Measurements from ENCODE around the gene VDR.
"Not testable (repeated sequence)": the region's sequence is repeated elsewhere in the genome, so short reads cannot be mapped to it uniquely, and the experiment has no call there.

Gene VDR

GRCh38 chr12:47812797-47813510, 91.8 kb downstream of the VDR start:
- peak; percentile 92 for DNase-seq (ENCODE audit: low read depth)

GRCh38 chr12:47811581-47812484, 93.0 kb downstream of the VDR start:
- no peak for DNase-seq (ENCODE audit: low read depth)

- no peak for DNase-seq (ENCODE audit: low read depth)
Observed at GRCh38 chr12:47811072-47811396, 93.8 kb downstream of the VDR start.

- DNase-seq (ENCODE audit: low read depth): not testable (repeated sequence)
Observed at GRCh38 chr12:47809518-47809917, 95.3 kb downstream of the VDR start.

- peak; percentile 68 for DNase-seq (ENCODE audit: low read depth)
Observed at GRCh38 chr12:47808574-47809365, 96.0 kb downstream of the VDR start.

- DNase-seq (ENCODE audit: low read depth): peak; percentile 75
Observed at GRCh38 chr12:47808050-47808449, 96.7 kb downstream of the VDR start.

- no peak for DNase-seq (ENCODE audit: low read depth)
Observed at GRCh38 chr12:47807338-47807737, 97.5 kb downstream of the VDR start.

GRCh38 chr12:47805417-47805816, 99.4 kb downstream of the VDR start:
- no peak for DNase-seq (ENCODE audit: low read depth)

- no peak for DNase-seq (ENCODE audit: low read depth)
Observed at GRCh38 chr12:47804171-47804570, 100.6 kb downstream of the VDR start.

- no peak for DNase-seq (ENCODE audit: low read depth)
Observed at GRCh38 chr12:47803191-47803875, 101.5 kb downstream of the VDR start.

GRCh38 chr12:47802312-47802711, 102.5 kb downstream of the VDR start:
- DNase-seq (ENCODE audit: low read depth): no peak

- no peak for DNase-seq (ENCODE audit: low read depth)
Observed at GRCh38 chr12:47801904-47802246, 102.9 kb downstream of the VDR start.

- no peak for DNase-seq (ENCODE audit: low read depth)
Observed at GRCh38 chr12:47801170-47801903, 103.5 kb downstream of the VDR start.

GRCh38 chr12:47800582-47800981, 104.2 kb downstream of the VDR start:
- no peak for DNase-seq (ENCODE audit: low read depth)

GRCh38 chr12:47799357-47799955, 105.3 kb downstream of the VDR start:
- no peak for DNase-seq (ENCODE audit: low read depth)

GRCh38 chr12:47798382-47798948, 106.3 kb downstream of the VDR start:
- DNase-seq (ENCODE audit: low read depth): no peak

GRCh38 chr12:47797441-47797840, 107.4 kb downstream of the VDR start:
- DNase-seq (ENCODE audit: low read depth): no peak

GRCh38 chr12:47795814-47796411, 108.9 kb downstream of the VDR start:
- DNase-seq (ENCODE audit: low read depth): no peak

- no peak for DNase-seq (ENCODE audit: low read depth)
Observed at GRCh38 chr12:47795121-47795813, 109.5 kb downstream of the VDR start.

- DNase-seq (ENCODE audit: low read depth): no peak
Observed at GRCh38 chr12:47794679-47795078, 110.1 kb downstream of the VDR start.
